Epidermal melanocyte (primary cell): ENCODE results near the gene ETV5.

ENCODE experiments used
- DNase-seq: peaks from one replicate; pipeline ENCODE4 v3.0.0; 2011; ENCODE audit warnings: low spot score; ENCODE audit not compliant: insufficient read length

The ETV5 gene

DNA sequence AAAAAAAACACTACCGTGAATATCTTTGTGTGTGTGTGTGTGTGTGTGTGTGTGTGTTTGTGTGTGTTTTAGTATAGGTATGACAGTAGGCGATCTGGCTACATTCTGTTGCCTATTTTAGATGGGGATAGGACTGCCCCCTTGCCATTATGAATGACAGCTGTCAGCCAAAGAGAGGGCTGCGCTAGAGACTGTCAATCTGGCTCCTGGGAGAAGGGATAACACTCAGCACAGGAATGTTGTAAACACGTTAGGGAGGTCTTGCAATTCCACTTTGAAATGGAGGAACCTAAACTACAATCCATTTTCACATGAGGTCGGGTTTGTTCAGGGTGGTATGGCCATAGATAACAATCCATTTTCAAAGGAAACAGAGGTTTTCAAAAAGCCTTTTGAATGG, 14.1 kb upstream of the ETV5 start:
- no peak for DNase-seq

GRCh38 chr3:186121968-186122367, 13.1 kb upstream of the ETV5 start:
- DNase-seq, result no peak

GRCh38 chr3:186121278-186121677, 12.4 kb upstream of the ETV5 start:
- DNase-seq, result no peak

GRCh38 chr3:186119499-186119898, 10.6 kb upstream of the ETV5 start:
- no peak for DNase-seq

GRCh38 chr3:186118692-186119091, 9.8 kb upstream of the ETV5 start:
- no peak for DNase-seq

- DNase-seq, result no peak
Measured at GRCh38 chr3:186117521-186118134, 8.7 kb upstream of the ETV5 start.

DNA sequence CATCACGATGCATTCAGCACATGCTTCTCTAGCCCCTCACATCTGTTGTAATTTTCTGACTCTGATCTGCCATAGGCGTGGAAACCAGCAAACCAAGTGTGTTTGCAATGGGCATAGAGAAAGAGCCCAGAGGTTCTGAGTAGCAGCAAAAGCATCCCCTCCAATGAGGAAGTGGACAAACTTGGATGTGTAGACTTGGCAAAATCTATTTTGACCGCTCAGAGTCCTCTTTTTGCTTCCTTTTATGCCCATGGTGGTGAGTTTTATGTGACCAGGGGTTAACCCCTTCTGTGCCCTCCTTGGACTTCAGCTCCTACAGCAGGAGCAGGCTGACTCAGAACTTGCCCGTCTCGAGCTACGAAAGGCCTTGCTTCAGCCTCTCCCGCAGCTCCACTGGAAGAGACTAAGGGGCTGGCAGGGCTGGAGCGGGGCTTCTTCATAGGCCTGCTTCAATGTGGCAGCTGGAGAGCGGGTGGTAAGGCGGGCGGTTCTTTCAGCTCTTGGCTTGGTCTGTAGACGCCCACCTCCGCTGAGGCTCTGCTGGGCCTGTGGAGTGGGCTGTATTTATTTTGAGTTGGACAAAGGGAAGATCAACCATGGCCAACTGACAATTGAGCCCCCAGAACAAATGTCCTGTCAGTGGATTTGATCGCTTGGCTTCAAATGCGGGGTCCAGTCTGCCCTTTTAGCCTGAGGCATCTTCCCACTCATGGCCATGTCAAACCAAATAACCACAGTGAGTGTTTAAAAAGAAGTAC, 6.5 kb upstream of the ETV5 start:
- DNase-seq, result no peak

DNA sequence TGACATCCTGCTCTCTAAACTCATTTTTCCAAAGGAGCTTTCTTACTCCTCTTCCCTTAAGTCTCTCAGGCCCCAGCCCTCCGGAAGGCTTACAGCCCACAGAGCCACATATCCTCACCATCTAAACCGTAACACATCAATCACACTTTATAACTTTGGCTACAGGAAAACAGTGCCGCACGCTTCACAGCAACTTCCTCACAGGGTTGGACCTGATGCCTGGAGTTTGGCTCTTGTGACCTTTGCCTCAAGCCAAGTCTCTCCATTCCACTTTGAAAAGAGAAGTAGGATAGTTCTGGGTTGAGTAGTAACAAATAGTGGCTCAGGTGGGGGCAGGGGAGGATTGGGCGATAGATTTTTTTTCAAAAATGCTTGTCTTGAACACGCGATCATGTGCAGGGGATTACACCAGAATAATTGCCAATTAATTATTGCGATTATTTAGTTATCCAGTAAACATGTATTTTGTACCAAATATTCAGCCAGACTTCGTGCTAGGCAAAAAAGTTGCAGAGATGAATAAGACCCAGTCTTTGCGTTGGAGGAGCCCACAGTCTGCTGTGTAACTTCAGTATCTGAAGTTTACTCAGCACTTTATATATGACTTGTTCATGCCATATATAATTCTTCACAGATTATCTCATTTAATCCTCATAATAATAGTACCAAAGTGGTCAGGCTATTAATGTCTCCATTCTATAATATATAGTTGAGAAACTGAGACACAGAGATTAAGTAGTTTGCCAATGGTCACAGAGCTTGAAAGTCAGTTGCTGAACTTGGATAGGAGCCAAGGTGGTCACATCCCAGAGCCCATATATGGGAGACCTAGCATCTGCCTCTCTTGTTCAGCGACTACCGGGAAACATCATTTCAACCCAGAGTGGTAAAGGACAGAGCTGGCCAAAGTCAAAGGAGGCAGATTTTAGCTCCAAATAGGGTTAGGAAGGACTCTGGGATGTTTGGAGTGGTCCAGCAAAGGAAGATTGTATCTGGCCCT, 2.4 kb upstream of the ETV5 start:
- no peak for DNase-seq

DNA sequence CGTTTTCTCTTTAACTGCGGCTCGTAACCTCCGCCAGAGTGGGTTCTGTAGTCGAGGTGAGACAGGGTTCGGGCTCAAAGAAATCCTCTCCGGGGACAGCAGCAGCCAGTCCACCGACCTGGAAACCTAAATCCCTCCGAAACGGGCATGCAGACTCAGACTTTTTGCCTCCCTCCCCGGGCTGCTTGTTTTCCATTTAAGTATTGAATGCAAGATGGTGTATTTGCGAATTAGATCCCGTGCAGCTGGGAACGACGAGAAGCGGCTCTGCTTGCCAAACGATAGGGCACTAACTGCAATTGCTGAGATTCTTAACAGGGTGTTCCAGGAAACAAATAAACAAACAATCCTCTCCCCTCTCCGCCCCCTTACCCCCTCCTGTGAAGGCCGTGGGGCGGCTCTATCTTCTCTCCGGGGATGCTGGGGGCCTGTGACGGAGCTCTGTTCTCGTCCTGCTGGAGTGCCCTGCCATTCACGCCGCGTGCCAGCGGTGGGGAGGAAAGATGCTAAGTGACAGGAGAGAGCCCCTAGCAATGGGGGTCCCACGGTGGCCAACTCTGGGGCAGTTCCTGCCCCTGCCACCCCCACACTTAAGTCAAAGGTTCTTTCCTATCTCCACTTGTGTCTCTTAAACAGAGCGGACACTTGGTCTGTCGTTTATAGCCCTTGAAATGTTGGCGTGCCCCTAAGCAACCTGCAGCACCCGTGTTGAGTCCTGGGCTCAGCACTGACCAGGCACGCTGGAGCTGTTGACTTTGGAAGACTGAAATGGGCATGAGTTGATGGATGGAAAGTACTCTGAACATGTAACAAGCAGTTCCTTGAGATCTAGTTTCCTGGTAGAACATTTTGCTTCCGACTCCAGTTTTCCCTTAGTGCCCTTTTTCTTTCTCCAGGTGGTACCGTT, 1.3 kb upstream of the ETV5 start:
- no peak for DNase-seq

DNA sequence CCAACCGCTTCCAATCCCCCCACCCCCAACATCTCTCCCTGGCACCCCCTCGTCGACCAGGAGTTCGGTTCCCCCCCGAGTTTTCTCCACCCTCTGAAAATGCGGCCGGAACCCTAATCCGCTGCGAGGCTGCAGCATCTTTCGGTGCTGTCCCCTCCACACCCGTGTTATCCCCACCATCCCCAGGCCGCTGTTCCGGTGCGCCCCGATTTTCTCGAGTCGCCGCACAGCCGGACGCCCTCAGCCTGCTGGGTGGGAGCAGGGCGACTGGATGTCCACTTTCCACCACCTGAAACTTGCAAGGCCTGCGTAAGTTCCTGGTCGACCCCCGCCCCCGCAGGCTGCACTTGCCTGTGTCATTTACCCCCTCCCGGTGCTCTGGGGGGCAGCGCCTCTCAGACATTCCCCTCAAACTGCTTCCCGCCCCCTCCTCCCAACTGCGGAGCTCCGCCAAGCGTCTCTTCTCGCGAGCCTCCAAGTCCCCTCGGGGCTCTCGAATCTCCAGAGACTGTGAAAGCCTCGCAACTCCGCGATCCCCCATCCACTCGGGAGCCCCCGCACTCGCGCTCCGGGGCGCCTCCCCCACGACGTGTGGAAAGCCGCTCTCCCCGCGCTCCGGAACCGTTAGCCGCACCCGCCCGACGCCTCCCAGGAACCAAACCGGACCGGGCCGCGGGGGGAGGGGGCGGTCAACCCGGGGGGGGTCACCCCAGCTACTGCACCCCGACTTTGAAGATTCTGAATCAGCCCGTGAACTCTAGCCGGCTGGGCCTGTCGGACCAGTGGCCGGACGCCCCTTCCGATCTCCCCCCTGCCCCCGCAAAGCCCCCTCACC, 566 bp downstream of the ETV5 start:
- DNase-seq, result peak; percentile 54

GRCh38 chr3:186107215-186108105, 1.4 kb downstream of the ETV5 start:
- peak; percentile 32 for DNase-seq

DNA sequence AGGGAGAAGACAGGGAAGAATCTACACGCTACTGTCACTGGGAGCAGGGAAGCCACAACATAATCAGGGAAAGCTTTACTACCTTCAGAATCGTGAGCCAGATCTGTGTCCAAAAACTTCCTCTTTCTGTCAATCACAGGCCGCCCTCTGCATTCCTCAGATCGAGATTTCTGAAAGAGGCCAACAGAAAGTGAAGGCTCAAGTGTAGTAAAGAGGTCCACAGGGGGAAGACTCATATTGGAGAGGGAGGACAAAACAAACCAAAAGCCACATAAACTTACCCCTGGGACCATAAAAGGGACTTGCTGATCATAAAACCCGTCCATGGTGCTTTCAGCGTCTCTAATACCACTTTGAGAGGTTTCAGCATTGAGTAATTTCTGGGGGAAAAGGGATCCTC, 3.3 kb downstream of the ETV5 start:
- no peak for DNase-seq

DNA sequence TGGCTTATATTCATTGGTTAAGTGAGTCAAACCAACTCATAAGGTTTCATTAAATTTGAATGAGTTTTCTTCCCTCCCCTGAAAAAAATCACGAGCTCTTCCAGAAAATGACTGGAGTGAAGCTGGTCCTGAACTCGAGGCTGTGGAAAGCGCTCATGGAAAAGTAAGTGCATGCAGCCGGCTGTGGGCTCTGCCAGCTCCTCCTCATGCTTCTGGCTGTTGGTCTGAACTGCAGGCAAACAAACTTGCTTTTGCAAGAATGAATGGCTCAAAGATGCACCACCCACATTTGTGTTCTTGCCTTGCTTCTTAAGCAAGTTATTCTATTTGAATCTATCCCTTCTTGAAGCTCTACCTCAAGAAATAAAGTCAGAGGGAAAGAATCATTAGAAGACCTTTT, 6.2 kb downstream of the ETV5 start:
- DNase-seq, result no peak

DNA sequence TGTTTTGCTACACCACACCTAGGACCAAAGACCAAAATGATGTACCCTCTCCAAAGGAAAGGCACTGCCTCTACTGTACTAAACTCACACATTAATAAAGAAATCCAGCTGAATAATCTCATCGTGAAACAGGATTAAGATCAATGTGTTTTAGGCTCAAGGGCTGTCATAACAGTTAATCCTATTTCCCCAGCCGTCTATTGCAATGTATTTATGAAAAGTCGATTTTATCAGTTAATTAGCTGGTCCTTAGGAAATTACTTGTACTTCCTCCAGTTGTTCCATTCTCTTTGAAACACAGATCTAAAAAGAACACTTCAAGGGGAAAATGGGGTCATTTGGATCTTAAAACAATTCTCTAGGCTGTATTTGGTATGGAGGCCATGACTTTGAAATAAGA, 8.5 kb downstream of the ETV5 start:
- no peak for DNase-seq

- DNase-seq, result no peak
Measured at GRCh38 chr3:186099178-186099577, 9.7 kb downstream of the ETV5 start.

- no peak for DNase-seq
Measured at GRCh38 chr3:186098740-186099139, 10.1 kb downstream of the ETV5 start.

GRCh38 chr3:186097663-186098451, 11.0 kb downstream of the ETV5 start:
- DNase-seq, result peak; percentile 87

DNA sequence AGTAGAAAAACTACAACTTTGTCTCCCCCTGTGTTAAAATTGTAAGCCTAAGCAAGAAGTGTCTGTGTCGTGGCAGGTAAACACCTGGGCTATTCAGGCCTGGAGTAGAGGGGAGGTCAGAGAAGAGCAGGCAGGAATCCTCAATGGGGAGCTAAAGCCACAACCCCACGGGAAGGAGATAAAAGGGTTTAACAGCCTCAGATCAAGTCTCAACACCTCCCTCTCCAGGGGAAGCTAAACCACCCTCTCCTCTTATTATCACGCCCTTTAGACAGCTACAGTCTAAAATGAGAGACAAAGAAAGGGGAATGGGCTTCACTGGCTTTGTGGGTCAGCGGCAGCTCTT, 11.6 kb downstream of the ETV5 start:
- DNase-seq, result no peak
